HepG2 (cell line): ENCODE results near the gene BIRC6. TPM values are rescaled to one million over a fixed set of nuclear protein-coding genes. Genes with fewer than 3 reads are reported as not detected.

Source experiments
- MAFG ChIP-seq: sonication (generic); formaldehyde crosslinking; IDR thresholded peaks from 2 replicates; pipeline ENCODE4 v1.5.1; 2020; ENCODE audit warnings: mild to moderate bottlenecking, missing genetic modification reagents
- RCOR2 ChIP-seq: IDR thresholded peaks from 2 replicates; pipeline ENCODE4 v1.6.1; 2016; ENCODE audit warnings: missing biosample characterization, missing genetic modification reagents
- TRIM24 ChIP-seq: sonication (generic); formaldehyde crosslinking; IDR thresholded peaks from 2 replicates; pipeline ENCODE4 v1.8.0; 2022; ENCODE audit warnings: mild to moderate bottlenecking, missing genetic modification reagents
- ZFP1 ChIP-seq: IDR thresholded peaks from 2 replicates; pipeline ENCODE4 v1.6.1; 2016
- ZNF724P ChIP-seq: sonication (generic); formaldehyde crosslinking; IDR thresholded peaks from 2 replicates; pipeline ENCODE4 v1.8.0; 2022; ENCODE audit warnings: missing genetic modification reagents, borderline replicate concordance
- polyA plus RNA-seq, 8 experiments: library from polyadenylated mRNA; depleted of rRNA in 3 of 8; stranded (reverse) in 7 of 8; unstranded in 1 of 8; fragments of >200 nt; fragmentation: Illumina TruSeq in 4 of 8; extraction: Trizol in 4 of 8; gene quantifications; 2 replicates each; pipeline versions ENCODE4 v1.2.1 to v1.2.3, GENCODE V29; 2011 to 2016; ENCODE audit warnings: low read depth in 4 of 8, missing spikeins in 1 of 8, mixed read lengths in 1 of 8; ENCODE audit not compliant: insufficient read depth in 1 of 8
- total RNA-seq, 5 experiments: library from RNA; depleted of rRNA; stranded (reverse); fragments of >200 nt; fragmentation: Illumina TruSeq; extraction: Trizol; gene quantifications; 2 replicates each; pipeline ENCODE4 v1.2.3, GENCODE V29; 2016; ENCODE audit warnings: low read depth in 1 of 5
- TF ChIP-seq, protein P1 (sequence below), 2 experiments: fragments of 450-650 bp in 1 of 2; sonication (generic) in 1 of 2; formaldehyde crosslinking in 1 of 2; IDR thresholded peaks; 2 replicates each; pipeline versions ENCODE4 v1.6.1 to v1.8.0; 2016 to 2022; ENCODE audit warnings: antibody characterized with exemption in 1 of 2, mild to moderate bottlenecking in 1 of 2, missing genetic modification reagents in 1 of 2
- TF ChIP-seq, protein P2 (sequence below): sonication (generic); formaldehyde crosslinking; IDR thresholded peaks from 2 replicates; pipeline ENCODE4 v1.5.0; 2020; ENCODE audit warnings: missing genetic modification reagents
- TF ChIP-seq, protein P3 (sequence below): IDR thresholded peaks from 2 replicates; pipeline ENCODE4 v1.4.0; 2020; ENCODE audit warnings: mild to moderate bottlenecking, missing genetic modification reagents
- TF ChIP-seq, protein P4 (sequence below): sonication (generic); formaldehyde crosslinking; IDR thresholded peaks from 2 replicates; pipeline ENCODE4 v1.5.0; 2020; ENCODE audit warnings: mild to moderate bottlenecking, missing genetic modification reagents, borderline replicate concordance

The BIRC6 gene
- total and polyA plus RNA-seq, 2 of the 13 experiments (the other 11 are each of a cell fraction or from before 2014, with no cell fraction given) = 65.6 to 120 TPM

DNA sequence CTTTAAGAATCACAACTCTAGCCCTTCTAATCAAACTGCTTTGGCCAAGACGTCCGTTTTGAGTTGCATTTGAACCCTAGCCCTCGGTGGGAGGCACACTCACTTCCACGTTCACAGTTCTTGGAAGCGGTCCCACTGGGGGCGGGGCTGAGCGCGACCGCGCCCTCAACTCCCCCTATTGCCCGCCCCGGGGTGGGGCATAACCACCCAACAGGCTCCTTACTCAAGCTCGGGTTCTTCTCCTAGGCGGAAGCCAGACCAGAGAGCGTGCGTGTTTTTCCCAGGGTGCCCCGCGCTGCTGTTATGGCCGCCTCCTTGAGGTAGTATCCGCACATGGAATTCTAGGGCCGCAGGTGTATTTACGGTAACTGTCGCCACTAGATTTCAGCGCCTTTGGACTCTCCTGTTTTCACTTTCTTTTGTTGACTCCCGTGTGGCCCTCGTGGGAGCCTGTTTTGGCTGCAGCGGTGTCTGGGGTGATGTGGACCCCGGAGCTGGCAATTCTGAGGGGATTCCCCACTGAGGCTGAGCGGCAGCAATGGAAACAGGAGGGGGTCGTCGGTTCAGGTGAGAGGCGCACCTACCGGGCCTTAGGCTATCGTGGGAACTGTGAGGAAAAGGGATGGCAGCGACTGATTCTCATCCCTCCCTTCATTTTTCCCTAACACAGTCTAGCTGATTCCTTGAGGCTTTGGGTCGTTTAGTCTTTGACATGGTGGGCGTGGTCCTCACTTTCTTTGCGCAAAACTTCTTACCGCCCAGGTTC lies 271.2 kb downstream of the BIRC6 start, which contains the start of gene TTC27 (continued):
- TF ChIP-seq, protein P1, sequence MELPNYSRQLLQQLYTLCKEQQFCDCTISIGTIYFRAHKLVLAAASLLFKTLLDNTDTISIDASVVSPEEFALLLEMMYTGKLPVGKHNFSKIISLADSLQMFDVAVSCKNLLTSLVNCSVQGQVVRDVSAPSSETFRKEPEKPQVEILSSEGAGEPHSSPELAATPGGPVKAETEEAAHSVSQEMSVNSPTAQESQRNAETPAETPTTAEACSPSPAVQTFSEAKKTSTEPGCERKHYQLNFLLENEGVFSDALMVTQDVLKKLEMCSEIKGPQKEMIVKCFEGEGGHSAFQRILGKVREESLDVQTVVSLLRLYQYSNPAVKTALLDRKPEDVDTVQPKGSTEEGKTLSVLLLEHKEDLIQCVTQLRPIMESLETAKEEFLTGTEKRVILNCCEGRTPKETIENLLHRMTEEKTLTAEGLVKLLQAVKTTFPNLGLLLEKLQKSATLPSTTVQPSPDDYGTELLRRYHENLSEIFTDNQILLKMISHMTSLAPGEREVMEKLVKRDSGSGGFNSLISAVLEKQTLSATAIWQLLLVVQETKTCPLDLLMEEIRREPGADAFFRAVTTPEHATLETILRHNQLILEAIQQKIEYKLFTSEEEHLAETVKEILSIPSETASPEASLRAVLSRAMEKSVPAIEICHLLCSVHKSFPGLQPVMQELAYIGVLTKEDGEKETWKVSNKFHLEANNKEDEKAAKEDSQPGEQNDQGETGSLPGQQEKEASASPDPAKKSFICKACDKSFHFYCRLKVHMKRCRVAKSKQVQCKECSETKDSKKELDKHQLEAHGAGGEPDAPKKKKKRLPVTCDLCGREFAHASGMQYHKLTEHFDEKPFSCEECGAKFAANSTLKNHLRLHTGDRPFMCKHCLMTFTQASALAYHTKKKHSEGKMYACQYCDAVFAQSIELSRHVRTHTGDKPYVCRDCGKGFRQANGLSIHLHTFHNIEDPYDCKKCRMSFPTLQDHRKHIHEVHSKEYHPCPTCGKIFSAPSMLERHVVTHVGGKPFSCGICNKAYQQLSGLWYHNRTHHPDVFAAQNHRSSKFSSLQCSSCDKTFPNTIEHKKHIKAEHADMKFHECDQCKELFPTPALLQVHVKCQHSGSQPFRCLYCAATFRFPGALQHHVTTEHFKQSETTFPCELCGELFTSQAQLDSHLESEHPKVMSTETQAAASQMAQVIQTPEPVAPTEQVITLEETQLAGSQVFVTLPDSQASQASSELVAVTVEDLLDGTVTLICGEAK (IDR thresholded peaks at IDR 0.05) = no peak
- TF ChIP-seq, protein P1 (CRISPR knock-in tag; IDR thresholded peaks at IDR 0.05) = no peak
- no peak for TF ChIP-seq MAFG (CRISPR knock-in tag)
- no peak for TF ChIP-seq RCOR2
- TF ChIP-seq ZNF724P = peak; percentile 61; the same call in 1 of the 2 replicates
- TF ChIP-seq TRIM24 (CRISPR knock-in tag) = no peak
- TF ChIP-seq, protein P2, sequence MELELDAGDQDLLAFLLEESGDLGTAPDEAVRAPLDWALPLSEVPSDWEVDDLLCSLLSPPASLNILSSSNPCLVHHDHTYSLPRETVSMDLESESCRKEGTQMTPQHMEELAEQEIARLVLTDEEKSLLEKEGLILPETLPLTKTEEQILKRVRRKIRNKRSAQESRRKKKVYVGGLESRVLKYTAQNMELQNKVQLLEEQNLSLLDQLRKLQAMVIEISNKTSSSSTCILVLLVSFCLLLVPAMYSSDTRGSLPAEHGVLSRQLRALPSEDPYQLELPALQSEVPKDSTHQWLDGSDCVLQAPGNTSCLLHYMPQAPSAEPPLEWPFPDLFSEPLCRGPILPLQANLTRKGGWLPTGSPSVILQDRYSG = no peak; the same call in 1 of the 2 replicates
- TF ChIP-seq ZFP1 (CRISPR knock-in tag) = no peak
- TF ChIP-seq, protein P3, sequence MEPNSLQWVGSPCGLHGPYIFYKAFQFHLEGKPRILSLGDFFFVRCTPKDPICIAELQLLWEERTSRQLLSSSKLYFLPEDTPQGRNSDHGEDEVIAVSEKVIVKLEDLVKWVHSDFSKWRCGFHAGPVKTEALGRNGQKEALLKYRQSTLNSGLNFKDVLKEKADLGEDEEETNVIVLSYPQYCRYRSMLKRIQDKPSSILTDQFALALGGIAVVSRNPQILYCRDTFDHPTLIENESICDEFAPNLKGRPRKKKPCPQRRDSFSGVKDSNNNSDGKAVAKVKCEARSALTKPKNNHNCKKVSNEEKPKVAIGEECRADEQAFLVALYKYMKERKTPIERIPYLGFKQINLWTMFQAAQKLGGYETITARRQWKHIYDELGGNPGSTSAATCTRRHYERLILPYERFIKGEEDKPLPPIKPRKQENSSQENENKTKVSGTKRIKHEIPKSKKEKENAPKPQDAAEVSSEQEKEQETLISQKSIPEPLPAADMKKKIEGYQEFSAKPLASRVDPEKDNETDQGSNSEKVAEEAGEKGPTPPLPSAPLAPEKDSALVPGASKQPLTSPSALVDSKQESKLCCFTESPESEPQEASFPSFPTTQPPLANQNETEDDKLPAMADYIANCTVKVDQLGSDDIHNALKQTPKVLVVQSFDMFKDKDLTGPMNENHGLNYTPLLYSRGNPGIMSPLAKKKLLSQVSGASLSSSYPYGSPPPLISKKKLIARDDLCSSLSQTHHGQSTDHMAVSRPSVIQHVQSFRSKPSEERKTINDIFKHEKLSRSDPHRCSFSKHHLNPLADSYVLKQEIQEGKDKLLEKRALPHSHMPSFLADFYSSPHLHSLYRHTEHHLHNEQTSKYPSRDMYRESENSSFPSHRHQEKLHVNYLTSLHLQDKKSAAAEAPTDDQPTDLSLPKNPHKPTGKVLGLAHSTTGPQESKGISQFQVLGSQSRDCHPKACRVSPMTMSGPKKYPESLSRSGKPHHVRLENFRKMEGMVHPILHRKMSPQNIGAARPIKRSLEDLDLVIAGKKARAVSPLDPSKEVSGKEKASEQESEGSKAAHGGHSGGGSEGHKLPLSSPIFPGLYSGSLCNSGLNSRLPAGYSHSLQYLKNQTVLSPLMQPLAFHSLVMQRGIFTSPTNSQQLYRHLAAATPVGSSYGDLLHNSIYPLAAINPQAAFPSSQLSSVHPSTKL (CRISPR knock-in tag) = peak; percentile 57
- TF ChIP-seq, protein P4, sequence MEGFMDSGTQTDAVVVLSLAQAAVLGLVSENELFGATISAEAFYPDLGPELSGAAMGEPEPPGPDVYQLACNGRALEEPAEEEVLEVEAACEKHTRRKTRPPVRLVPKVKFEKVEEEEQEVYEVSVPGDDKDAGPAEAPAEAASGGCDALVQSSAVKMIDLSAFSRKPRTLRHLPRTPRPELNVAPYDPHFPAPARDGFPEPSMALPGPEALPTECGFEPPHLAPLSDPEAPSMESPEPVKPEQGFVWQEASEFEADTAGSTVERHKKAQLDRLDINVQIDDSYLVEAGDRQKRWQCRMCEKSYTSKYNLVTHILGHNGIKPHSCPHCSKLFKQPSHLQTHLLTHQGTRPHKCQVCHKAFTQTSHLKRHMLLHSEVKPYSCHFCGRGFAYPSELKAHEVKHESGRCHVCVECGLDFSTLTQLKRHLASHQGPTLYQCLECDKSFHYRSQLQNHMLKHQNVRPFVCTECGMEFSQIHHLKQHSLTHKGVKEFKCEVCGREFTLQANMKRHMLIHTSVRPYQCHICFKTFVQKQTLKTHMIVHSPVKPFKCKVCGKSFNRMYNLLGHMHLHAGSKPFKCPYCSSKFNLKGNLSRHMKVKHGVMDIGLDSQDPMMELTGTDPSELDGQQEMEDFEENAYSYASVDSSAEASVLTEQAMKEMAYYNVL (CRISPR knock-in tag) = peak; percentile 74; the same call in 1 of the 2 replicates
